Testis (tissue), 3 donors: Measurements from ENCODE around the gene CLK3. TPM values are rescaled to one million over a fixed set of nuclear protein-coding genes. Genes with fewer than 3 reads are reported as not detected.

Experiments
- DNase-seq: peaks from one replicate; pipeline ENCODE4 v3.0.0-alpha.2; 2019
- H3K27ac ChIP-seq, 2 donors: fragments of 200-600 bp; sonication (generic); one replicate each; pipeline ENCODE4 v1.5.1; 2019
- H3K27me3 ChIP-seq: fragments of 200-600 bp; sonication (generic); one replicate; pipeline ENCODE4 v1.5.1; 2019
- H3K36me3 ChIP-seq: fragments of 200-600 bp; sonication (generic); one replicate; pipeline ENCODE4 v1.5.1; 2017; ENCODE audit warnings: low read depth; ENCODE audit errors: missing control alignments
- H3K4me1 ChIP-seq: fragments of 200-600 bp; sonication (generic); one replicate; pipeline ENCODE4 v1.5.1; 2019
- H3K4me3 ChIP-seq, 2 donors: fragments of 200-600 bp; sonication (generic); one replicate each; pipeline ENCODE4 v1.5.1; 2017 to 2019
- H3K9me3 ChIP-seq: fragments of 200-600 bp; sonication (generic); one replicate; pipeline ENCODE4 v1.5.1; 2017
- CTCF ChIP-seq, 3 experiments: fragments of 450-650 bp in 2 of 3; fragments of 200-600 bp in 1 of 3; sonication (generic) in 1 of 3; IDR thresholded peaks; one replicate each; pipeline ENCODE4 v1.5.1; 2016 to 2019; ENCODE audit warnings: antibody characterized with exemption in 3 of 3, mild to moderate bottlenecking in 2 of 3, moderate library complexity in 1 of 3
- POLR2A ChIP-seq: fragments of 450-650 bp; IDR thresholded peaks from one replicate; pipeline ENCODE4 v1.6.1; 2017; ENCODE audit warnings: antibody characterized with exemption, mild to moderate bottlenecking, moderate library complexity
- WGBS, 2 donors: methylation state at CpG; one replicate each; pipeline ENCODE4 v1.1.5; 2018; 5-methylcytosine and 5-hydroxymethylcytosine counted together
- intact Hi-C: fragments of 100-400 bp; cut with DNase I; formaldehyde crosslinking; loops from one replicate; pipeline ENCODE4 v1.15.1; 2023; ENCODE audit warnings: low total_unique reads
- polyA plus RNA-seq: library from polyadenylated mRNA; stranded (reverse); fragments of 350-450 nt; fragmentation: Illumina TruSeq; extraction: RNeasy Lipid Tissue Mini Kit (QIAGEN cat#74804); gene quantifications from one replicate; pipeline ENCODE4 v1.2.3, GENCODE V29; 2014; ENCODE audit warnings: low read depth, low replicate concordance; ENCODE audit not compliant: insufficient read depth
- total RNA-seq, 2 donors: library from RNA; depleted of rRNA; stranded (reverse); fragments of >200 nt; gene quantifications; one replicate each; pipeline ENCODE4 v1.2.3, GENCODE V29; 2016

CLK3 gene
- total and polyA plus RNA-seq, 3 donors from 2014 or later: 137 to 197 (median 162) TPM

GRCh38 chr15:74599156-74599555 lies 16.5 kb upstream of the CLK3 start:
- DNase-seq: no peak
- intact Hi-C loops: no loop called here
- Histone ChIP-seq H3K36me3 (no peaks in the 10 kb centered on the region), H3K27ac (peak overlapping the region in 1 of 2 donors; percentile 86), H3K4me1 (peaks cover 20% of the 10 kb centered on the region), H3K4me3 (peak overlapping the region; percentile 56 to 80), H3K9me3 (no peaks in the 10 kb centered on the region), H3K27me3 (no peaks in the 10 kb centered on the region)
- no peak for TF ChIP-seq POLR2A
- TF ChIP-seq CTCF (IDR thresholded peaks at IDR 0.05): no peak
- WGBS, 2 donors: 57 to 69% methylated on average over 9 to 15 of the region's 15 CpGs

GRCh38 chr15:74603026-74603788 lies 12.4 kb upstream of the CLK3 start:
- Histone ChIP-seq H3K9me3 (no peaks in the 10 kb centered on the region), H3K4me1 (peaks cover 16% of the 10 kb centered on the region), H3K27me3 (no peaks in the 10 kb centered on the region), H3K36me3 (no peaks in the 10 kb centered on the region), H3K27ac (no peak overlapping the region), H3K4me3 (no peak overlapping the region)
- TF ChIP-seq CTCF (IDR thresholded peaks at IDR 0.05): no peak
- TF ChIP-seq POLR2A: no peak
- 91 to 95% methylated on average over 13 of the region's 13 CpGs for WGBS, 2 donors
- no peak for DNase-seq
- intact Hi-C loops: loop anchor here (10.0 kb wide), 1 partner anchor 148 kb away; no protein-coding TSS in a partner anchor

GRCh38 chr15:74603789-74604705 lies 11.6 kb upstream of the CLK3 start:
- no peak for TF ChIP-seq CTCF (IDR thresholded peaks at IDR 0.05)
- no peak for TF ChIP-seq POLR2A
- Histone ChIP-seq H3K4me1 (peaks cover 13% of the 10 kb centered on the region), H3K36me3 (no peaks in the 10 kb centered on the region), H3K27ac (no peak overlapping the region), H3K9me3 (no peaks in the 10 kb centered on the region), H3K4me3 (no peak overlapping the region), H3K27me3 (no peaks in the 10 kb centered on the region)
- intact Hi-C loops: loop anchor here (10.0 kb wide), 1 partner anchor 149 kb away; no protein-coding TSS in a partner anchor
- 87 to 89% methylated on average over 9 to 11 of the region's 11 CpGs for WGBS, 2 donors
- DNase-seq: no peak

- H3K27me3 ChIP-seq: no peaks in the 10 kb centered on the region
These were observed 10.4 kb upstream of the CLK3 start for GRCh38 chr15:74604983-74605794.

More at GRCh38 chr15:74604983-74605794, 10.4 kb upstream of the CLK3 start:
- no peak for TF ChIP-seq POLR2A
- TF ChIP-seq CTCF (IDR thresholded peaks at IDR 0.05): no peak
- H3K27ac ChIP-seq: no peak overlapping the region
- H3K9me3 ChIP-seq: no peaks in the 10 kb centered on the region
- H3K4me3 ChIP-seq: no peak overlapping the region
- peaks cover 8% of the 10 kb centered on the region for H3K4me1 ChIP-seq
- WGBS, 2 donors: 63 to 80% methylated on average over 7 to 12 of the region's 12 CpGs
- intact Hi-C loops: loop anchor here (10.0 kb wide), 1 partner anchor 150 kb away; no protein-coding TSS in a partner anchor
- H3K36me3 ChIP-seq: no peaks in the 10 kb centered on the region
- DNase-seq: no peak
